Fibroblast of skin of back (primary cell): ENCODE measurements around the gene OSBP2.

Experiments
- DNase-seq: peaks from one replicate; pipeline ENCODE4 v3.0.0-alpha.2; 2013

Gene OSBP2

DNA sequence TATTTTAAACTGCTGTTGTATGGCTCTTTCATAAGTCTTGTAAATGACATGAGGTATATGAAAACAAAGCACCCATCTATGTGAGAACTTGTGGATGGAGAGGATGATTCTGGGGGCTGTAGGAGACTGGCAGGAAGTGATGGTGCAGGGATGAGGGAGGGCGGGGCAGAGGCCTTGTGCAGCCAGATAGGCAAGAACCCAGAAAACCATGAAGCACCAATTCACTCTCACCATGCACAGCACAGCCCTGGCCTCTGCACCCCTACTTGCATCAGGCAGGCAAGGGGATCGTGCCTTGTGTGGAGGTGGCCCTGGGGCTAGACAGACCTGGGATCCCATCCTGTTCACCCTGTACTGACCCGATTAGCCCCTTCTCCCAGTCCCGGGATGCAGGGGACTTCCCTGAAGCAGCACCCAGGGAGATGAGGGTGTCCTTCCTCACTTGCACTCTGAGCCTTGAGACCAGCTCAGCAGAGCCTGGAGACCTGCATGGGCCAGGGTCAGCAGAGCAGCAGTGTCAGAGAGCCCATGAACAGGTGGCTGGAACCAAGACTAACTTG lies 188.4 kb downstream of the OSBP2 start:
- DNase-seq = no peak

DNA sequence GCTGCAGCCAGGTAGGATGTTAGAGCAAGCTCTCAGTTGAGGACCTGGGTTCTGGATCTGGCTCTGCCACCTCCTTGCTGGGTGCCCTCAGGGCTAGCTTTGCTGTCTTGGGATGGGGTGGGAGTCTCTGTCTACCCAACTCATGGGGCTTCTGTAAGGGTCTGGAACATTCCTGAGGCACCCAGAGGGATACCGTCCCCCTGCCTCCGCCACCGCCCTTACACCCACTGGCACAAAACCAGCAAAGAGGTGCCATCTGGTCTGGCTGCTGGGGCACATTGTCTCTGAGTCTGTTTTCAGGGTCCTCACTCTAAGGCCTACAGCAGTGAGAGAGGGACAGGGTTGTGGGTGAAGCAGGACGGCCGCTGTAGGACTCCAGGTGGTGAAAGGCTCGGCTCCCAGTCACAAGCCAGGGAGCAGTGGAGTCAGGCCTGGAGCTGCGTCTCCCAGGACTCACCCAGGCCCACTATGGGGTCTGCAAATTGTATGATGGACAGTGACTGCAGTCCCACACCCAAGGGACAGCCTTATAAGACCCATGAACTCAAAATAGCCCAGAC lies 189.0 kb downstream of the OSBP2 start:
- no peak for DNase-seq

DNA sequence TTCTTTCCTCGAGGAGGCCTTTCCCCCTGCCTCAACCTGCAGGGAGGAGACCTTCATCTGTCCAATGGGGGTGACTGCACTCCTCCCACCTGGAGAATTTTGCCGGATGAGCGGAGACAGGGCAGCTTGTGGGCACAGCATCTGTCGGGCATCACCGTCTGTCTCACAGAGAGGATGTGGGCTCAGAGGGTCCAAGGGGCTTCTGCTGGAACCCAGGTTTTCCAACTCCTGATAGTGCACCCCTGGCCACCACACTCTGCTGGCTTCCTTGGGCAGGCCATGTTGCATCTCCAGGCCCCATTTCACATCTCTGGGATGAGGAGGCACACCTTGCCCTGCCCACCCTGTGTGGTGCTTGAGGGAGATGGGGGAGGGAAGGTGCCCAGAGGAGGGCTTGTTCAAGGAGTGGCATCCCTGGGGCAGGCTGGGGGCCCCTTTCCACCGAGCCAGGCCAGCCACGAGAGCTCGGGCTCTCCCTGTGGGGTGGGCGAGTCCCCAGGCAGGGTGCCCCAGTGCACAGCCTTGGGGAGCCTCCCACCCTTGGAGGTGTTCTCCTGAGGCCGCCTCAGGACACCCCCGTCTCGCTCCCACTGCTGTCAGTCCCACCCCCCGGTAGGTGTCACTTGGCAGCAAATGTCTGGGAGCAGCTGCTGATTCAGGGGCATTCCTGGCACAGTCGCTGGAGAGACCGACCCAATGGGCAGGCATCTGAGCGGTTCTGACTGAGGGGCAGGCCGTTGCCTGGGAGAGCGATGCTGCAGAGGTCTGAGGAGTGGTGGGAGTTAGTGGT lies 189.7 kb downstream of the OSBP2 start:
- DNase-seq = no peak

DNA sequence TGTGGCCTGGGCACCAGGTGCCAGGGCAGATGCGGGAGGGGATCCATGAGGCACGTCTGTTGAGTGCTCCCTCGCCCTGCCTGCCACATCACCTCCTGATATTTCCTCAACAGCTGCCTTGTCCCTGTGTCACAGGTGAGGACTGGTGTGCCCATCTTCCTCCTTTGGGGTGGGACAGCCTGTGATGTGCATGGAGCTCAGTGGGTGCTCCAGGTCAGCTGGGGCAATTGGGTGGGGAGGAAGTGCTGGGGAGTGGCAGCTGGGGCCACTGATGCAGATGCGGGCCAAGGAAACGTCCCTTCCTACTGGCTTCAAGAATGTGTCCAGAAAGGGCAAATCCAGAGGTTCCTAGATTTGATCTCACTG lies 190.3 kb downstream of the OSBP2 start:
- no peak for DNase-seq

DNA sequence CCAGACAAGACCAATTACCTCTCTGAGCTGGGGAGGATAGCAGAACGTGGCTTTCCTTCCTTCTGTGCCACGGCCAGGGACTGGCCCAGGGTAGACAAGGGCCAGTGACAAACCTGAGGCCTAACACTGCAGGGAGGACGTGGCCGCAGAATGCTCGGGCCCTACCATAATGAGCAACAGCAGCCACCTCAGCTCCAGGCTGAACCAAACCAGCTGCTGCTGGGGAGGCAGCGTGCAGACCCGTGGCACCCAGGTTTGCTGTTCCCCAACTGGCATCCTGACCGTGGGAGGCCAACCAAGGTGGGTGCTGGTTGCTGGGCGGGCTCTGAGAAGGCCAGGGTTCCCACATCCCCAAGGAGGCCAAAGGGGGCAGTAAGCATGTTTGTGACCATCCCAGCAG lies 190.9 kb downstream of the OSBP2 start:
- DNase-seq = no peak

DNA sequence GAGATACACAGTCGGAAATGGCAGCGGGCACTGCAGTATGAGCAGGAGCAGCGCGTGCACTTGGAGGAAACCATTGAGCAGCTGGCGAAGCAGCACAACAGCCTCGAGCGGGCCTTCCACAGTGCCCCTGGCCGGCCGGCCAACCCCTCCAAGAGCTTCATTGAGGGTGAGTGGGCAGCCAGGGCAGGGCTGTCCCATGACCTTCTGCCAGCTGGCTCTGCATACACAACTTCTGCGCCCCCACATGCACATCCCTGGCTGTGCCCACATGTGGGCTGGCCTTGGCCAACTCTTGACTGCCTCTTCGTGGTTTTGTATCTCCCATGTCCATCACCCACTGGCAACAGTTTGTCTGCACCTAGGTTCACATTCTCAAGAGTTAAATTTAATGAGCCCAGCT lies 192.8 kb downstream of the OSBP2 start:
- DNase-seq = no peak

DNA sequence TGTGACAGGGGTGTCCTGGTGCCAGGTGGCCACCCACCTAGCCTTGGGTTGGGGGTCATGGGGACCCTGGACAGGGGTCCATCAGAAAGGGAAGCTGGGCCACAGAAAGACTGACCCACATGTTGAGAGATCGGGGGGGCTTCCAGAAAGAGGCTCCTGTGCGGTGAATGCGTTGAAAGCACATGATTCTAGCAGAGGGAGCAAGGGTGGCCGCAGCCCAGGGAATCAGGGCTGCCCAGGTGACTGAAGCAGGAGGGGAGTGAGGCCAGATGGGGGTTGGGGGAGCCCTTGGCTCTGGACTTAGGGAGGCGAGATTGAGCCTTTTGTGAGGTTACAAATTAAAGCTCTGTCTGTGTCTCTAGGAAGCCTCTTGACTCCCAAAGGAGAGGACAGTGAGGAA lies 193.2 kb downstream of the OSBP2 start:
- DNase-seq = no peak

DNA sequence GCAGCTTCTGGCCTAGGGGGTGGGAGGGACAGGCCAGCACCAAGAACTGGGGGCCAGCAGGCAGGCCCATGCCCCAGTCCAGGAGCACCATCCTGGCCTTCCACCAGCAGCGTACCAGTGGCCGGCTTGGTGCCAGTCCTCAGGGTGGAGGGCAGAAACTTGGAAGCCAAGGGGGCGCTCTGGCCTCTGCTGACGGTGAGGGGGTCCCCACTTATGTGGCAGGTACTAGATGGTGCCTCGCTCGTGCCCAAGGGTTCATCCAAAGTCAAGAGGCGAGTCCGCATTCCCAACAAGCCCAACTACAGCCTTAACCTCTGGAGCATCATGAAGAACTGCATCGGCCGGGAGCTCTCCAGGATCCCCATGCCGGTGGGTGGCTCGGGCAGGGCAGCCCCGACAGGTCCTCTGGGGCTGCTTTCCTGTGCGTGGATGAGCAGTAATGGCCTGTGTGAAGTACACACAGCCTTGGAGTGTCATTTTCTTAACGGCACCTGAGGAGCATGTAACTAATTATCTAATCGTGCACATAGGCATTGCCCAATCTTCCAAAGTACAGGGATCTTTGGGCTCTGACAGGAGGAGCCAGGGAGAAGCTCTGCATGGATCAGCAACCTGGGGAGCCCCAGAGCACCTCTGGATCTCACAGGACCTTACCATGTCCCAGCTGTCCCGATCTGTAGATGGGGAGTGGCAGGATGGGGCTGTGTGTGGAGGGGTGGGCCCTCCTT lies 194.8 kb downstream of the OSBP2 start:
- no peak for DNase-seq

DNA sequence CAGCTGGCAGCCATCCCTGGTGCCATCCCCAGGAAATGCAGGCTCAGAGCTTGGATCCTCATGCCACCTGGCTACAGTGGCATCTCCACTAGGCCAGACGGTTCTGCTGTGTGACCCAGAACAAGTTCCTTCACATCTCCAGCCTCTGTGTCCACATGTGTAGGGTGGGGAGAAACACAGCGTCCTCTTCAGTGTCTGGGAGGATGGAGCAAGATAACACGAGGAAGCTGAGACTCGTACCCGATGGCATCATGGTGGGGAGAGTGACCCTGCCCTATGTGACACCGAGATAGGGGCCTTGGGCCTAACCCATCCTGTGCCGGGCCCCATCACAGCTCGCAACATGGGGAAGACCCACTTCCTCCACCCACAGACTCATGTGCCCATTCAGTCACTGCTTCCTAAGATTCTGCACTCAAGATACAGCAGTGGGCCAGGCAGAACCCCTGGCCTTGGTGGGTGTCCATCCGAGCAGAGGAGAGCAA lies 195.4 kb downstream of the OSBP2 start:
- no peak for DNase-seq

DNA sequence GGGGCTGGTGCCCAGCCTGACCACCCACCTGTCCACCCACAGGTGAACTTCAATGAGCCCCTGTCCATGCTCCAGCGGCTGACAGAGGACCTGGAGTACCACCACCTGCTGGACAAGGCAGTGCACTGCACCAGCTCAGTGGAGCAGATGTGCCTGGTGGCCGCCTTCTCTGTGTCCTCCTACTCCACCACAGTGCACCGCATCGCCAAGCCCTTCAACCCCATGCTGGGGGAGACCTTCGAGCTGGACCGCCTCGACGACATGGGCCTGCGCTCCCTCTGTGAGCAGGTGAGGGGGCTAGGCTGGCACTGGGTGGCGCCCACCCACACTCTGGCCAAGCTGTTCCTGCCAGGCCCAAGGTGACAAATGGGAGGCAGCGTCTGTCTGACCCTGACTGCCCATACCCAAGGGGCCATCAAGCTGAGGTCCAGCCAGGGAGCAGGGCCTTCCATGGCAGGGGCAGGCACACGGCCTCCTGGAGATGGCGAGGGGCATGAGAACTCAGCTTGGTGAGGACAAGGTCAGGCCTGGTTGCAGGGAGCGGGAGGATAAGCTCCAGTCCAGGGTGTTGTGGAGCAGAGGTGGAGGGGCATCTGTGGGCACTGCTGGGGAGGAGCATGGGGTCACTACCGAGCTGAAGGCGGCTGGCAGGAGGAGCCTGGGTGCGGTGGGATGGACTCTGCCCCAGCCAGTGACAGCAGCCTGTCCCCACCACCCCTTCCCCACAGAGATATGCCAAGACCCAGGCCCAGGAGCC lies 196.2 kb downstream of the OSBP2 start:
- peak; percentile 15 for DNase-seq

DNA sequence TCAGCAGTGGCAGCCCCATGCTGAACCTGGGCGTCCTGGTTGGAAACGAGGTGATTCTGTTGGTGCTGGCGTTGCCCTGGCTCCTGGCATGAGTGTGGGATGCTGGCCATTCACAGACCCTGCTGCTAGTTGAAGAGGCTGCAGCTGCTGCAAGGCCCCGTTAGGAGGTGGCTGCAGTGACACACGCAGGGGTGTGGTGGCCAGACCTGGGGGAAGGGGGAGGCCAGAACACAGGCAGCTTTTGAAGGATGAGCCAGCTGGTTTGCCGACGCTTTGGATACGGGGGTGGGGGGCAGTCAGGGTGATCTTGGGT lies 196.7 kb downstream of the OSBP2 start:
- no peak for DNase-seq

DNA sequence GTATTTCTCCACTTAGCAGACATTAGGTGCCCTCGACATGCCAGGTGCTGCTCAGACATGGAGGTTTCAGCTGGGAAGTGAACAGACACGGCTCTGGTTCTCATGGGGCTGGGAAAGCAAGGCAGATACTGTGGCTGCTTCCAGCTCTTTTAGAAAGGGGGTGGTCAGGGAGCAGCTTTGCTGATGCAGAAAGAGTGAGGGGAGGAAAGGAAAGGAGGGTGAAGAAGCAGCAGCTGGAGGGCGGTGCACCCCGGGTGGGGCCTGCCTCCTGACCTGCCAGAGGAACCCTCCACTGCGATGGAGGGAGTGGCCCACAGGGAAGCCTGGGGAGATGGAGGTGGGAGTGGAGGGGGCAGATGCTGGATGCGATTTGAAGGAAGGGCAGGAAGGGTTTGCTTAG lies 197.1 kb downstream of the OSBP2 start:
- no peak for DNase-seq

DNA sequence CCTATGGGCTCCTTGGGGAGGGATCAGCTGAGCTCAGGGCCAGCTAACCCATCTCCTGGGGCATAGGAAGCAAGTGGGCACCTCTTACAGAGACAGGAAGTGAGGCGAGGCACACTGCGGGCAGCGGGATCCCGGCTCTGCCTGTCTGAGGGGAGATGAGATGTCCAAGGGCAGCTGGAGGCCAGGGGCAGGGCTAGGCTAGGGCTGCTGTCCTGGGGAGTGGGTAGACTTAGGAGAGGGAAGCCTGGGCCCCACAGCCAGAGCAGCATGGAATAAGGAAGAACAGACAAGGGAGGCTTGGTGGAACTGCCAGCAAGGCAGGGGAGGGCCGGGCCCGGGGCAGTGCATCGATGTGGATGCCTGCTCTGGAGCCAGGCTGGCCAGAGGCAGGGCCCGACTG lies 197.6 kb downstream of the OSBP2 start:
- no peak for DNase-seq

DNA sequence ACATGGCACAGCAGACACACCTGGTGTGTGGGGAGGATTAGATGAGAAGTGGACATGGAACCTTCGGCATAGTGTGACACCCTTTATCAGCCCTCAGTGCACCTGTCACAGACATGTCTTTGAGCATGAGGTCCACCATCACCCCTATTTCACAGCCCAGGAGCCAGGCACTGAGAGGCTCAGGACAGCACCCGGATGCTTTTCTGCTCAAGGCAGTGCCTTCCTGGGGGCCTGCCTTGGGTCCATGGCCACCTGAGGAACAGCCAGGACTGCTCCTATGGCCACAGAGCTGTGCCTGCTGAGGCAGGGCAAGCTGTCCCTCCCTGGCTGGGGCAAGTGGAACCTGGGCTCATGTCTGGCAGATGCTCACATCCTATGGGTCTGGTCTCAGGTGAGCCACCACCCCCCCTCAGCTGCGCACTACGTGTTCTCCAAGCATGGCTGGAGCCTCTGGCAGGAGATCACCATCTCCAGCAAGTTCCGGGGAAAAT lies 198.1 kb downstream of the OSBP2 start:
- DNase-seq = no peak

DNA sequence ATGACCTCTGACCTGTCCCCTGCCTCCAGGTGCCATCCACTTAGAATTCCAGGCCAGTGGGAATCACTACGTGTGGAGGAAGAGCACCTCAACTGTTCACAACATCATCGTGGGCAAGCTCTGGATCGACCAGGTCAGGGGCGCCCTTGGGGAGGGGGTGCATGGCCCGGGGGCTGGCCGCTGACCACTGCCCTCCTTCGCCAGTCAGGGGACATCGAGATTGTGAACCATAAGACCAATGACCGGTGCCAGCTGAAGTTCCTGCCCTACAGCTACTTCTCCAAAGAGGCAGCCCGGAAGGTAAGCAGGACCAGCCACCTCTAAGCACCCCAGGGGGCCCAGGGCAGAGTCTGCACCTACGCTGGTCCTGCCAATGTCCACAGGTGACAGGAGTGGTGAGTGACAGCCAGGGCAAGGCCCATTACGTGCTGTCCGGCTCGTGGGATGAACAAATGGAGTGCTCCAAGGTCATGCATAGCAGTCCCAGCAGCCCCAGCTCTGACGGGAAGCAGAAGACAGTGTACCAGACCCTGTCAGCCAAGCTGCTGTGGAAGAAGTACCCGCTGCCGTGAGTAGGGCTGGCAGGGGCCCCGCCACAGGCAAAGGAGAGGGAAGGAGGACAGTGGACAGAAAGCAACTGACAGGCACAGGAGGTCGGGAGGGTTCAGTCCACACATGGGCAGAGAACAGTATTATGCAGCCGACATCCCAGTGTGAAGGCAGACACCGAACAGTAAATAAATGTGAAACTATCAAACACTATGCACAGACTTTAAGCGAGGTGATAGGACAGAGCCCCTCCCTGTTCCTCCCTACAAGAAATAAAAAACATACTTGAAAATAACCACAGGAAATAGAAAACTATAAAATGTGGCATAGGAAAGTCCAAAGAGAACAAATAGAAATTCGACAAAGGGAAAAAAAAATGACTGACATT lies 199.0 kb downstream of the OSBP2 start:
- DNase-seq = no peak

DNA sequence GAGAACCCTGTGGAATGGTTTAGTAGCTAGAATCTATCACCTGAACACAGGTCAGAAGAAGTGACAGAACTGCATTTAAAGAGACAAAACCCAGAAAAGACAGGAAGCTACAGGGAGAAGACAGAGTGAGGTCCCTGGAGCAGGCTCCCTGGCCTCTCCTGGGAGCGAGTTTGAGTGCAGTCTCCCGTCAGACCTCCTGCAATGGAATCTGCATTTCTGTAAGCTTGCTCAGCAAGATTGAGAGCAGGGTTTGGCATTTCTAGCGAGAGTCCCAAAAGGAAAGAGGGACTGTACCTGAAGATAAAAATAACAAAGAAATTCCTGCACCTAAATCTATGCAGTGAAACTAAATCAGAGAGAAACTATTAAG lies 199.7 kb downstream of the OSBP2 start:
- peak; percentile 19 for DNase-seq

DNA sequence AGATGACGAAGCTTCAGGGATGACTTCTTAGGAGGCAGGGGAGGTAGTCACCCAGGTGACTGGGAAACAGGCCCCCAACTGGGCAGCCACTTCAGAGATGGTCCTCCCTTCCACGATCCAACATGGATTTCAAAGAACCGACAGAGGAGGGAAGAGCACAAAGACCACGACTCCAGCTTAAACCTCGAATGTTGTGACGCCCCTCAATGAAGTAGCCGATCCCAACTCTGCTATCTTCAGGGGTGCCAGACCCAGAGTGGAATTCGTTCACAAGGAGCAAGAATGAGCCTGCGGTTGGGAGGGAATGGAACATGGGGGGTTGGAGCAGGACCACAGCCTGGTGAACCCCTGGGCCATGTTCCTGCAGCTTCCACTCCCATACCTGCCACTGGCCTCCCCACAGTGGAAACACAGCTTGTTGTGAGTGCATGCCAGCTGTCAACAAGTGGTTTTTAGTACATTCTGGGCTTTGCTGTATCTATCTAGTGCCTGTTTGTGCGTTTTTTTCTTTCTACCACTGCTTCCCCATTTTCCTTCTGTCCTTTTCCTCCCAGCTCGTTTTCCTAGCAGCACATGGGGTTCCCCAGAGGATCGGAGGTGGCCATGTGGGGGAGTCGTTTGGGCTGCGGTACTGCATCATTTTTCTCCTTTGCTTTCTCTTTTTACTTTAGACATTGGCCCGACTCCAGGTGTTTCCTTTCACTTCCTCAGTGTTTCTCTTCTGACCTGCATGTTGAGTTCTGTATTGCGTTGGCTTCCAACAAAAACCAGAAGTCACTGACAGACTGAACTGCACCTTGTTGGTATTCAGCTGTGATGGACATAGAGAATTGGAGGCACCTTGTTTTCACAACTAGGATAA lies 208.1 kb downstream of the OSBP2 start:
- DNase-seq = no peak

DNA sequence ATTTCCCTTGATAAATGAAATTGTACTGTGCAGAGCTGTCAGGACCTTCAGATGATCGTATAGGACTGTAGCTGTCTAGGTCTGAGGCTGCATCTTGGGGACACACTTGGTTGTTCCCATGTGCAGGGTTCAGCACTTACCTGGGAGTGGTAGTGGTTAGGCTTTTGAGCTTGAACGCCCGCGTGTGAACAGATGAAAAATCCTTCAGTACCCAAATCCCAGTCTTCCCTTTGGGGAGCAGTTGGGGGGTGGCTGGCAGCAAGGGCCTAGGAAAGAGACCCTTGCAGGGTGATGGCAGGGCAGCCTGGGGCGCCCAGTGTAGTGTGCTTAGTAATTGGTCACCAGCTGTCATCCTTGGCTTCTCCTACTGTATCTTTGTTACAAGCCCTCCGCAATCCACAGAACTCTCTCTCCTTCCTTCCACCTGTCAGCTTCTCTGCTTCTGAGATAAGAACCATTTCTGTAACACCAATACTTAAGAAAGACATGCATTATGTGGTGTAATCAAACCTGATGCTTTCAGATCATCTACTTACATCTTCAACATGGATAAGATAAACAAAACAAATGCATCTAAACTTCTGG lies 209.3 kb downstream of the OSBP2 start:
- no peak for DNase-seq

DNA sequence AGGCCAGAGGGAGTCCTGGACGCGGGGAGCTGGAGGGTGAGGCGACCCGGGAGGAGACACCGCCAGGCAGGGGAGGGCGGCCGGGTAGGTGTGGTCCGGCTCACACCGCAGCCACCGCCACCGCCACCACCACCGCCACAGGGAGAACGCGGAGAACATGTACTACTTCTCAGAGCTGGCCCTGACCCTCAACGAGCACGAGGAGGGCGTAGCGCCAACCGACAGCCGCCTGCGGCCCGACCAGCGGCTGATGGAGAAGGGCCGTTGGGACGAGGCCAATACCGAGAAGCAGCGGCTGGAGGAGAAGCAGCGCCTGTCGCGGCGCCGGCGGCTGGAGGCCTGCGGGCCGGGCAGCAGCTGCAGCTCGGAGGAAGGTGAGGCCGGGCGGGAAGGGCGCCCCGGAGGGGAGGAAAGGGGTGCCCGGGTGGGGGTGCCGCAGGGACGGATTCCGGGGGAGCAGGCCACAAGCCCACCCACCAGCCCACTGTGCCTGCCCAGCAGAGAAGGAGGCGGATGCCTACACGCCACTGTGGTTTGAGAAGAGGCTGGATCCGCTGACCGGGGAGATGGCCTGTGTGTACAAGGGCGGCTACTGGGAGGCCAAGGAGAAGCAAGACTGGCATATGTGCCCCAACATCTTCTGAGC lies 211.1 kb downstream of the OSBP2 start:
- no peak for DNase-seq

DNA sequence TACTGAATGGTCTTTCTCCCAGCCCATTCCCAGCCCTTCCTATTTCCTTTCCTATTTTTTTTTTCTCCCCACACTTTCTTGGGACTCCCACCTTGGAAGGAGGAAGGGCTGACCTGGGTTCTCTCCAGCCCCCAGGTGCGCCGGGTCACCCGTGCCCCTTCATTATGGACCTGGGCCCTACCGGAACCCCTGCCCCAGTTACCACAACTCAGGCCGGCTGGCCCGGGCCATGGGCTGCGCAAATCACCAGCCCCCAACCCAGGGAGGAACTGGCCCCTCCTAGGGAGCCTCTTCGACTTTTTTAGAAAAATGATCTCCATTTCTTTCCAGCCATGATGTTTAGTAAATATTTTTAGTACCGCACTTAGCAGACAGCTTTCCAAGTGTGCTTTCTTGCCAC lies 211.7 kb downstream of the OSBP2 start:
- DNase-seq = no peak
